Esophagus muscularis mucosa (tissue), 4 donors: Measurements from ENCODE around the gene SLC7A8. TPM values are rescaled to one million over a fixed set of nuclear protein-coding genes. Genes with fewer than 3 reads are reported as not detected.

Experiments
- DNase-seq: peaks from one replicate; pipeline ENCODE4 v3.0.0-alpha.2; 2017; ENCODE audit errors: extremely low spot score
- H3K27ac ChIP-seq, 4 donors: fragments of 200-600 bp; sonication (generic); replicated peaks in 1 of 4; 1 replicate in 3 of 4; 2 replicates in 1 of 4; pipeline ENCODE4 v1.5.1; 2016 to 2019; ENCODE audit warnings: mild to moderate bottlenecking in 1 of 4
- H3K27me3 ChIP-seq, 4 donors: fragments of 200-600 bp; sonication (generic); one replicate each; pipeline versions ENCODE4 v1.5.1 to v1.6.0; 2016 to 2019
- H3K36me3 ChIP-seq, 4 donors: fragments of 200-600 bp; sonication (generic); one replicate each; pipeline ENCODE4 v1.5.1; 2016 to 2019
- H3K4me1 ChIP-seq, 4 donors: fragments of 200-600 bp; sonication (generic); one replicate each; pipeline ENCODE4 v1.5.1; 2016 to 2019
- H3K4me3 ChIP-seq, 4 donors: fragments of 200-600 bp; sonication (generic); 1 replicate in 2 of 4; 2 replicates in 2 of 4; pipeline ENCODE4 v1.5.1; 2016 to 2019; ENCODE audit warnings: mild to moderate bottlenecking in 4 of 4, moderate library complexity in 1 of 4
- H3K9me3 ChIP-seq, 4 donors: fragments of 200-600 bp; sonication (generic); 1 replicate in 3 of 4; 2 replicates in 1 of 4; pipeline ENCODE4 v1.5.1; 2016 to 2019
- CTCF ChIP-seq, 3 experiments: fragments of 200-600 bp in 2 of 3; fragments of 450-650 bp in 1 of 3; sonication (generic) in 2 of 3; IDR thresholded peaks; one replicate each; pipeline ENCODE4 v1.5.1; 2017 to 2019; ENCODE audit warnings: antibody characterized with exemption in 3 of 3, mild to moderate bottlenecking in 2 of 3, moderate library complexity in 1 of 3
- EP300 ChIP-seq: sonication (generic); formaldehyde crosslinking; IDR thresholded peaks from one replicate; pipeline ENCODE4 v1.6.1; 2017; ENCODE audit warnings: antibody characterized with exemption
- POLR2A ChIP-seq: fragments of 450-650 bp; IDR thresholded peaks from one replicate; pipeline ENCODE4 v1.6.1; 2017; ENCODE audit warnings: antibody characterized with exemption, moderate library complexity, mild to moderate bottlenecking, low read depth
- POLR2AphosphoS5 ChIP-seq, 2 donors: sonication (generic); formaldehyde crosslinking; IDR thresholded peaks; one replicate each; pipeline ENCODE4 v1.6.1; 2017; ENCODE audit warnings: antibody characterized with exemption in 2 of 2
- WGBS: methylation state at CpG from one replicate; pipeline ENCODE4 v1.1.5; 2018; 5-methylcytosine and 5-hydroxymethylcytosine counted together
- intact Hi-C: fragments of 100-400 bp; cut with DNase I; formaldehyde crosslinking; loops from one replicate; pipeline ENCODE4 v1.15.1; 2023
- total RNA-seq, 4 donors: library from RNA; depleted of rRNA; stranded (reverse); fragments of >200 nt; gene quantifications; one replicate each; pipeline versions ENCODE4 v1.1.0 to v1.2.1, GENCODE V29; 2016

The SLC7A8 gene
- total RNA-seq, 4 donors from 2014 or later: 19.5 to 48.3 (median 32.5) TPM

- no peak for TF ChIP-seq CTCF (IDR thresholded peaks at IDR 0.05)
- TF ChIP-seq POLR2A: no peak
- no peak for TF ChIP-seq POLR2AphosphoS5 (IDR thresholded peaks at IDR 0.05)
- no peak for TF ChIP-seq EP300
- Histone ChIP-seq H3K27me3 (no peaks in the 10 kb centered on the region), H3K4me1 (peaks cover 15 to 34% (median 16%) of the 10 kb centered on the region in 4 donors), H3K4me3 (no peak overlapping the region), H3K36me3 (peaks cover 0 to 23% (median 20%) of the 10 kb centered on the region in 4 donors), H3K9me3 (no peaks in the 10 kb centered on the region), H3K27ac (peak overlapping the region in 1 of 4 donors; percentile 4)
- no peak for DNase-seq
- intact Hi-C loops: no loop called here
- 77% methylated on average over 6 of the region's 6 CpGs for WGBS
Observed at GRCh38 chr14:23101213-23101970, 82.1 kb downstream of the SLC7A8 start.

GRCh38 chr14:23099212-23099861, 84.1 kb downstream of the SLC7A8 start:
- Histone ChIP-seq H3K4me1 (peaks cover 17 to 28% (median 19%) of the 10 kb centered on the region in 4 donors), H3K27ac (peak overlapping the region in 1 of 4 donors; percentile 26), H3K27me3 (no peaks in the 10 kb centered on the region), H3K4me3 (no peak overlapping the region), H3K36me3 (peaks cover 0 to 23% (median 20%) of the 10 kb centered on the region in 4 donors), H3K9me3 (no peaks in the 10 kb centered on the region)
- 93% methylated on average over 10 of the region's 10 CpGs for WGBS
- intact Hi-C loops: no loop called here
- no peak for DNase-seq
- TF ChIP-seq POLR2AphosphoS5 (IDR thresholded peaks at IDR 0.05) (no peak), CTCF (IDR thresholded peaks at IDR 0.05) (no peak), EP300 (no peak), POLR2A (no peak)

- Histone ChIP-seq H3K27ac (no peak overlapping the region), H3K4me3 (no peak overlapping the region), H3K9me3 (no peaks in the 10 kb centered on the region), H3K4me1 (peaks cover 30 to 42% (median 33%) of the 10 kb centered on the region in 4 donors), H3K36me3 (peaks cover 0 to 27% (median 24%) of the 10 kb centered on the region in 4 donors), H3K27me3 (no peaks in the 10 kb centered on the region)
- 87% methylated on average over 7 of the region's 7 CpGs for WGBS
- no peak for TF ChIP-seq POLR2AphosphoS5 (IDR thresholded peaks at IDR 0.05)
- DNase-seq: no peak
- intact Hi-C loops: no loop called here
Observed at GRCh38 chr14:23097786-23098185, 85.7 kb downstream of the SLC7A8 start.

GRCh38 chr14:23095196-23096108, 88.0 kb downstream of the SLC7A8 start, which contains the start of gene C14orf119:
Gene C14orf119 (plus strand): TSS chr14:23095505. CDS start chr14:23097659, 2,154 bp downstream.
- H3K27me3 ChIP-seq: no peaks in the 10 kb centered on the region
- DNase-seq: peak; percentile 100
- H3K27ac ChIP-seq: peak within 1 kb of the TSS; percentile 93 to 100 (median 95)
- H3K4me1 ChIP-seq: peaks cover 39 to 59% (median 50%) of the 10 kb centered on the region in 4 donors
- H3K4me3 ChIP-seq: peak within 1 kb of the TSS; percentile 67 to 87 (median 86)
- TF ChIP-seq POLR2A (peak; percentile 73), CTCF (IDR thresholded peaks at IDR 0.05) (peak in 1 of 3 experiments; percentile 4), POLR2AphosphoS5 (IDR thresholded peaks at IDR 0.05) (peak; percentile 85 to 93), EP300 (no peak)
- H3K9me3 ChIP-seq: no peaks in the 10 kb centered on the region
- intact Hi-C loops: no loop called here
- under 1% methylated on average over 40 of the region's 46 CpGs for WGBS
- H3K36me3 ChIP-seq: peaks cover 11 to 50% (median 46%) of the 10 kb centered on the region in 4 donors
